Measurements from ENCODE around the gene QSOX2. TPM values are rescaled to one million over a fixed set of nuclear protein-coding genes. Genes with fewer than 3 reads are reported as not detected.

QSOX2 gene
- total and polyA plus RNA-seq, 4 donors, result 0.79 to 12.7 (median 4.3) TPM

DNA sequence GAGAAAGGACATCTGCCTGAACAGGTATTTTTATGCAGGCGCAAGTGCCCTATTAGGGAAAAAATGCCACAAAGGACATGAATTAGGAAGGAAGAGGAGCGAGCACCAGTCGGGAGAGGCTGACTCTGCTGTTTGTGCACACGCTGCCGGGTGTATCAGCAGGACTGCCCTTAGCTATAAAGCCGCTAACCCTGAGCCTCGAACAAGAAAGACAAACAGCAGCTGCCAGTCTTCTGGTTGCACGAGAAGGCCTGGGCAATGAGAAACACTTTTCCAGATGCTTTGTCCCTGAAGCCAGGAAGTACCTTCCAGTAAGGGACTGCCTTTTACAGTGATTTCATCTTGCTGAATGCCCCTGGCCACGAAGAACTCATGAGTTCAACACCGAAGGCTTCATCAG is 12.6 kb downstream of the QSOX2 start:
- Histone ChIP-seq H3K4me1 (ENCODE audit: control insufficient read depth in 4 of 4, insufficient read depth in 4 of 4, low read length in 3 of 4) (peaks cover 8 to 20% (median 11%) of the 10 kb centered on the region in 4 donors), H3K9ac (ENCODE audit: low read depth in 1 of 2, low read length in 2 of 2) (no peak overlapping the region), H3K27ac (ENCODE audit: low read depth in 1 of 2, low read length in 2 of 2) (no peak overlapping the region), H3K4me3 (ENCODE audit: low read depth in 1 of 3, low read length in 3 of 3) (no peak overlapping the region), H3K36me3 (ENCODE audit: control insufficient read depth in 4 of 4, insufficient read depth in 3 of 4, low read depth in 1 of 4, low read length in 3 of 4) (peaks cover 0 to 6% (median 0%) of the 10 kb centered on the region in 4 donors), H3K27me3 (ENCODE audit: control insufficient read depth in 4 of 4, insufficient read depth in 4 of 4, low read length in 3 of 4) (no peaks in the 10 kb centered on the region), H3K9me3 (ENCODE audit: control insufficient read depth in 4 of 4, low read length in 3 of 4) (no peaks in the 10 kb centered on the region)
- no peak for DNase-seq (ENCODE audit: low spot score)
- TF ChIP-seq, protein P1, sequence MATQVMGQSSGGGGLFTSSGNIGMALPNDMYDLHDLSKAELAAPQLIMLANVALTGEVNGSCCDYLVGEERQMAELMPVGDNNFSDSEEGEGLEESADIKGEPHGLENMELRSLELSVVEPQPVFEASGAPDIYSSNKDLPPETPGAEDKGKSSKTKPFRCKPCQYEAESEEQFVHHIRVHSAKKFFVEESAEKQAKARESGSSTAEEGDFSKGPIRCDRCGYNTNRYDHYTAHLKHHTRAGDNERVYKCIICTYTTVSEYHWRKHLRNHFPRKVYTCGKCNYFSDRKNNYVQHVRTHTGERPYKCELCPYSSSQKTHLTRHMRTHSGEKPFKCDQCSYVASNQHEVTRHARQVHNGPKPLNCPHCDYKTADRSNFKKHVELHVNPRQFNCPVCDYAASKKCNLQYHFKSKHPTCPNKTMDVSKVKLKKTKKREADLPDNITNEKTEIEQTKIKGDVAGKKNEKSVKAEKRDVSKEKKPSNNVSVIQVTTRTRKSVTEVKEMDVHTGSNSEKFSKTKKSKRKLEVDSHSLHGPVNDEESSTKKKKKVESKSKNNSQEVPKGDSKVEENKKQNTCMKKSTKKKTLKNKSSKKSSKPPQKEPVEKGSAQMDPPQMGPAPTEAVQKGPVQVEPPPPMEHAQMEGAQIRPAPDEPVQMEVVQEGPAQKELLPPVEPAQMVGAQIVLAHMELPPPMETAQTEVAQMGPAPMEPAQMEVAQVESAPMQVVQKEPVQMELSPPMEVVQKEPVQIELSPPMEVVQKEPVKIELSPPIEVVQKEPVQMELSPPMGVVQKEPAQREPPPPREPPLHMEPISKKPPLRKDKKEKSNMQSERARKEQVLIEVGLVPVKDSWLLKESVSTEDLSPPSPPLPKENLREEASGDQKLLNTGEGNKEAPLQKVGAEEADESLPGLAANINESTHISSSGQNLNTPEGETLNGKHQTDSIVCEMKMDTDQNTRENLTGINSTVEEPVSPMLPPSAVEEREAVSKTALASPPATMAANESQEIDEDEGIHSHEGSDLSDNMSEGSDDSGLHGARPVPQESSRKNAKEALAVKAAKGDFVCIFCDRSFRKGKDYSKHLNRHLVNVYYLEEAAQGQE (IDR thresholded peaks at IDR 0.05), result no peak
- TF ChIP-seq TAF1 (conservative IDR thresholded peaks at IDR 0.05) (no peak), JUND (IDR thresholded peaks at IDR 0.05) (no peak), YY1 (IDR thresholded peaks at IDR 0.05) (no peak), HNF4A (conservative IDR thresholded peaks at IDR 0.05) (no peak), RAD21 (IDR thresholded peaks at IDR 0.05) (no peak), RXRA (IDR thresholded peaks at IDR 0.05) (no peak), EGR1 (IDR thresholded peaks at IDR 0.05; ENCODE audit: low read depth in 2 of 2) (no peak), NR2F2 (IDR thresholded peaks at IDR 0.05) (no peak), SP1 (IDR thresholded peaks at IDR 0.05) (no peak), FOXA1 (IDR thresholded peaks at IDR 0.05) (no peak), FOXA2 (IDR thresholded peaks at IDR 0.05) (no peak), GABPA (IDR thresholded peaks at IDR 0.05 in 1 of 2, conservative IDR thresholded peaks at IDR 0.05 in 1 of 2) (no peak), HNF4G (IDR thresholded peaks at IDR 0.05) (no peak)
- TF ChIP-seq, protein P2, sequence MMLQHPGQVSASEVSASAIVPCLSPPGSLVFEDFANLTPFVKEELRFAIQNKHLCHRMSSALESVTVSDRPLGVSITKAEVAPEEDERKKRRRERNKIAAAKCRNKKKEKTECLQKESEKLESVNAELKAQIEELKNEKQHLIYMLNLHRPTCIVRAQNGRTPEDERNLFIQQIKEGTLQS (IDR thresholded peaks at IDR 0.05), result no peak
- TF ChIP-seq, protein P3, sequence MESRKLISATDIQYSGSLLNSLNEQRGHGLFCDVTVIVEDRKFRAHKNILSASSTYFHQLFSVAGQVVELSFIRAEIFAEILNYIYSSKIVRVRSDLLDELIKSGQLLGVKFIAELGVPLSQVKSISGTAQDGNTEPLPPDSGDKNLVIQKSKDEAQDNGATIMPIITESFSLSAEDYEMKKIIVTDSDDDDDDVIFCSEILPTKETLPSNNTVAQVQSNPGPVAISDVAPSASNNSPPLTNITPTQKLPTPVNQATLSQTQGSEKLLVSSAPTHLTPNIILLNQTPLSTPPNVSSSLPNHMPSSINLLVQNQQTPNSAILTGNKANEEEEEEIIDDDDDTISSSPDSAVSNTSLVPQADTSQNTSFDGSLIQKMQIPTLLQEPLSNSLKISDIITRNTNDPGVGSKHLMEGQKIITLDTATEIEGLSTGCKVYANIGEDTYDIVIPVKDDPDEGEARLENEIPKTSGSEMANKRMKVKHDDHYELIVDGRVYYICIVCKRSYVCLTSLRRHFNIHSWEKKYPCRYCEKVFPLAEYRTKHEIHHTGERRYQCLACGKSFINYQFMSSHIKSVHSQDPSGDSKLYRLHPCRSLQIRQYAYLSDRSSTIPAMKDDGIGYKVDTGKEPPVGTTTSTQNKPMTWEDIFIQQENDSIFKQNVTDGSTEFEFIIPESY (IDR thresholded peaks at IDR 0.05), result no peak
- TF ChIP-seq, protein P4, sequence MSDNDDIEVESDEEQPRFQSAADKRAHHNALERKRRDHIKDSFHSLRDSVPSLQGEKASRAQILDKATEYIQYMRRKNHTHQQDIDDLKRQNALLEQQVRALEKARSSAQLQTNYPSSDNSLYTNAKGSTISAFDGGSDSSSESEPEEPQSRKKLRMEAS (IDR thresholded peaks at IDR 0.05), result no peak
- TF ChIP-seq, protein P5, sequence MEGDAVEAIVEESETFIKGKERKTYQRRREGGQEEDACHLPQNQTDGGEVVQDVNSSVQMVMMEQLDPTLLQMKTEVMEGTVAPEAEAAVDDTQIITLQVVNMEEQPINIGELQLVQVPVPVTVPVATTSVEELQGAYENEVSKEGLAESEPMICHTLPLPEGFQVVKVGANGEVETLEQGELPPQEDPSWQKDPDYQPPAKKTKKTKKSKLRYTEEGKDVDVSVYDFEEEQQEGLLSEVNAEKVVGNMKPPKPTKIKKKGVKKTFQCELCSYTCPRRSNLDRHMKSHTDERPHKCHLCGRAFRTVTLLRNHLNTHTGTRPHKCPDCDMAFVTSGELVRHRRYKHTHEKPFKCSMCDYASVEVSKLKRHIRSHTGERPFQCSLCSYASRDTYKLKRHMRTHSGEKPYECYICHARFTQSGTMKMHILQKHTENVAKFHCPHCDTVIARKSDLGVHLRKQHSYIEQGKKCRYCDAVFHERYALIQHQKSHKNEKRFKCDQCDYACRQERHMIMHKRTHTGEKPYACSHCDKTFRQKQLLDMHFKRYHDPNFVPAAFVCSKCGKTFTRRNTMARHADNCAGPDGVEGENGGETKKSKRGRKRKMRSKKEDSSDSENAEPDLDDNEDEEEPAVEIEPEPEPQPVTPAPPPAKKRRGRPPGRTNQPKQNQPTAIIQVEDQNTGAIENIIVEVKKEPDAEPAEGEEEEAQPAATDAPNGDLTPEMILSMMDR (IDR thresholded peaks at IDR 0.05; ENCODE audit: low read depth, low read length, missing input control), result no peak
- WGBS, result 78% methylated on average over 10 of the region's 10 CpGs

All from liver (tissue), 9 donors.